Vagina (tissue), 2 donors: Measurements from ENCODE around the gene HOXC10. TPM values are rescaled to one million over a fixed set of nuclear protein-coding genes. Genes with fewer than 3 reads are reported as not detected.
A peak's percentile ranks its signal among the peaks of the same experiment; 100 is the strongest.

Source experiments
- DNase-seq, 2 donors: peaks; one replicate each; pipeline ENCODE4 v3.0.0-alpha.2; 2017; ENCODE audit errors: extremely low spot score in 2 of 2
- H3K27ac ChIP-seq: fragments of 200-600 bp; sonication (generic); one replicate; pipeline ENCODE4 v1.5.1; 2019
- H3K27me3 ChIP-seq: fragments of 200-600 bp; sonication (generic); one replicate; pipeline ENCODE4 v1.5.1; 2019
- H3K36me3 ChIP-seq, 2 donors: fragments of 200-600 bp; sonication (generic); one replicate each; pipeline ENCODE4 v1.5.1; 2017 to 2019
- H3K4me1 ChIP-seq: fragments of 200-600 bp; sonication (generic); one replicate; pipeline ENCODE4 v1.5.1; 2019
- H3K4me3 ChIP-seq, 2 donors: fragments of 200-600 bp; sonication (generic); 1 replicate in 1 of 2; 2 replicates in 1 of 2; pipeline ENCODE4 v1.5.1; 2016 to 2019
- H3K9me3 ChIP-seq: fragments of 200-600 bp; sonication (generic); one replicate; pipeline ENCODE4 v1.5.1; 2019
- POLR2A ChIP-seq, 2 donors: fragments of 450-650 bp; IDR thresholded peaks; one replicate each; pipeline ENCODE4 v1.6.1; 2017; ENCODE audit warnings: antibody characterized with exemption in 2 of 2, mild to moderate bottlenecking in 2 of 2, moderate library complexity in 2 of 2
- POLR2AphosphoS5 ChIP-seq, 2 donors: sonication (generic); formaldehyde crosslinking; IDR thresholded peaks; one replicate each; pipeline ENCODE4 v1.9.0; 2017; ENCODE audit warnings: antibody characterized with exemption in 2 of 2, mild to moderate bottlenecking in 2 of 2, low read depth in 1 of 2; ENCODE audit not compliant: insufficient read depth in 1 of 2
- intact Hi-C: fragments of 100-400 bp; cut with DNase I; formaldehyde crosslinking; loops from one replicate; pipeline ENCODE4 v1.15.1; 2023
- total RNA-seq: library from RNA; depleted of rRNA; stranded (reverse); fragments of >200 nt; gene quantifications from one replicate; pipeline ENCODE4 v1.2.3, GENCODE V29; 2016
- TF ChIP-seq, protein P1 (sequence below), 3 experiments: fragments of 450-650 bp in 2 of 3; fragments of 200-600 bp in 1 of 3; sonication (generic) in 1 of 3; IDR thresholded peaks; one replicate each; pipeline ENCODE4 v1.5.1; 2017 to 2019; ENCODE audit warnings: antibody characterized with exemption in 3 of 3, mild to moderate bottlenecking in 2 of 3, moderate library complexity in 2 of 3

The HOXC10 gene
- total RNA-seq, 1 donor from 2014 or later, result not detected

DNA sequence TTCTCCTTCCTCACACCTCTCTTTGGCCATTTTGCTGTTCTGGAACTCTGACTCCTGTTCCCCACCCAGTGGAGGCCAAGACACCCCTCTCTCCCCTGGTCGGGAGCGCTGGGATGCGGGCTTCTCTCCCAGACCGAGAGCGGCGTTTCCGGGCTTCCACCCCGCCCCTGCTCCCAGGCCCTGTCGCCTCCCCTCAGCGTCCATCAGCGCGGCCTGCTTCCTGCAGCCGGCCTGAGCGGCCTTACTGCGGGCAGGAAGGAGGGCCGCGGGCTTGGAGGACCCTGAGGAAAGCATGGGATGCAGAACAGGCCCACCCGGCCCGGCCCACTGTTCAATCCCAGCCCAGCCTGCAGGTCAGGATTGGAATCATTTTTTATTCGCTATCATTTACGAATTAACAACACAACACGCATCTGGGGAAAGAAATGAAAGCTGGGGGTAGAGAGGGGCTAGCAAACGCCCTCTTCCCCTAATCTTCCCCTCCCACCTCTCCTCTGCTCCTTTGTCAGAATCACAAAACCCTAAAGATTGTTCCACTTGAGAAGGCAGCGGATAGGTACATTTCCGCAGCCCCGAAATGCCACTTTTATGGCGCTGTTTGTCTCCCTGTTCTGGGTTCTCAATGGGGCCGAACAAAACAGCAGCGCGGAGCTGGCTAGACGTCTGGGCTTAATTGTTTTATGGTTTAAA is 20.0 kb downstream of the HOXC10 start:
- Histone ChIP-seq H3K36me3 (no peaks in the 10 kb centered on the region), H3K9me3 (no peaks in the 10 kb centered on the region), H3K27me3 (peaks cover 23% of the 10 kb centered on the region), H3K4me1 (peaks cover 24% of the 10 kb centered on the region), H3K4me3 (no peak overlapping the region), H3K27ac (no peak overlapping the region)
- intact Hi-C loops, result loop anchor here (5.0 kb wide), 1 partner anchor 202 kb away; no protein-coding TSS in a partner anchor
- TF ChIP-seq, protein P1, sequence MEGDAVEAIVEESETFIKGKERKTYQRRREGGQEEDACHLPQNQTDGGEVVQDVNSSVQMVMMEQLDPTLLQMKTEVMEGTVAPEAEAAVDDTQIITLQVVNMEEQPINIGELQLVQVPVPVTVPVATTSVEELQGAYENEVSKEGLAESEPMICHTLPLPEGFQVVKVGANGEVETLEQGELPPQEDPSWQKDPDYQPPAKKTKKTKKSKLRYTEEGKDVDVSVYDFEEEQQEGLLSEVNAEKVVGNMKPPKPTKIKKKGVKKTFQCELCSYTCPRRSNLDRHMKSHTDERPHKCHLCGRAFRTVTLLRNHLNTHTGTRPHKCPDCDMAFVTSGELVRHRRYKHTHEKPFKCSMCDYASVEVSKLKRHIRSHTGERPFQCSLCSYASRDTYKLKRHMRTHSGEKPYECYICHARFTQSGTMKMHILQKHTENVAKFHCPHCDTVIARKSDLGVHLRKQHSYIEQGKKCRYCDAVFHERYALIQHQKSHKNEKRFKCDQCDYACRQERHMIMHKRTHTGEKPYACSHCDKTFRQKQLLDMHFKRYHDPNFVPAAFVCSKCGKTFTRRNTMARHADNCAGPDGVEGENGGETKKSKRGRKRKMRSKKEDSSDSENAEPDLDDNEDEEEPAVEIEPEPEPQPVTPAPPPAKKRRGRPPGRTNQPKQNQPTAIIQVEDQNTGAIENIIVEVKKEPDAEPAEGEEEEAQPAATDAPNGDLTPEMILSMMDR (IDR thresholded peaks at IDR 0.05), result no peak
- TF ChIP-seq POLR2AphosphoS5 (IDR thresholded peaks at IDR 0.05; ENCODE audit: insufficient read depth in 1 of 2, low read depth in 1 of 2) (no peak), POLR2A (IDR thresholded peaks at IDR 0.05) (no peak)
- no peak for DNase-seq

DNA sequence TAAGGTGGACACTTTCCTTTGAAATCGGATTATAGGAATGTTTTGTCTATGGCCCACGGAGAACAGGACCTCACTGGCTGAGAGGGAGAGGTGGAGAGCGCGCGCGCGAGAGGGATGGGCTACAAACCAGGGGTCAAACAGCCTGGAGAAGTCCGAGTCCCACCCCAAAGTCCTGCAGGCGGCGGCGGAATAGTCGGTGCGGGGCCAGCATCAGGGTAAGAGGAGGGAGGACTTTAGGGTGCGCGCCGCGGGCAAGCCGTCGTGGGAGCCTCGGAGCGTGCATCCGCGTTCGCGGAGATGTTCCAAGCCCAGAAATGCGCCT is 20.5 kb downstream of the HOXC10 start:
- TF ChIP-seq POLR2A (IDR thresholded peaks at IDR 0.05), result no peak
- TF ChIP-seq POLR2AphosphoS5 (IDR thresholded peaks at IDR 0.05; ENCODE audit: insufficient read depth in 1 of 2, low read depth in 1 of 2), result no peak
- TF ChIP-seq, protein P1 (IDR thresholded peaks at IDR 0.05), result no peak
- Histone ChIP-seq H3K36me3 (no peaks in the 10 kb centered on the region), H3K9me3 (no peaks in the 10 kb centered on the region), H3K27me3 (peaks cover 23% of the 10 kb centered on the region), H3K4me1 (peaks cover 19% of the 10 kb centered on the region), H3K4me3 (no peak overlapping the region), H3K27ac (no peak overlapping the region)
- intact Hi-C loops, result loop anchor here (5.0 kb wide), 1 partner anchor 202 kb away; no protein-coding TSS in a partner anchor
- no peak for DNase-seq

DNA sequence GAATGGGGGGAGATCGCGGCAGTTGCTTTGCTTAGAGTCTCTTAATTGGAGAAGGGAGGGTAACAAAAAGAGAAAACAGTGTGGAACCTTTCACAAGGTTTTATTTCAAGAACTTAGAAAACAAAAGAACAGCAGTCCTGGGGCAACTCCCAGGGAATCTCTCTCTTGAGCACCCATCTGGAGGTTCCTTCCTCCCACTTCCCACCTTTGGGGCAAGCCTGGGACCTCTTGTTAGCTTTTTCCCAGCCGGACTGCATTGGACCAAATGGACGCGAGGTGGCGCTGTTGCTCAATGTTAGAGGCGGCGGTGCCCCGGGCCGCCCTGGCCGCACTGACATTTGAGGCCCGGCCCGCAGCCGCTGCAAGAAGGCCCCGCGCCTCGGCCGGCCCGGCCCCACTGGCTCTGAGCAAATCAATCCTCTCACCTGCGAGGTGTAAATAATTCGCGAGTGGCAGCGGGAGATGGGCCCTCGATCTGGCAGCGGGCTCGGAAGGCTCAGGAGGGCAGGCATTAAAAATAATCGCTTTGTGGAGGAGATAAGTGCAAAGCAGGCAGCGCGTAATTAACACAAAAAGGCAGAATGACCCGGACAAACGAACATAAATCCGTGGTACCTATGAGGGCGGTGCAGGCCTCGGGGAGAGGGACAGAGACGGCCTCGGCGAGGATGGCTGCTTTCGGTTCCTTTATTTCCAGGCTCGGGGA is 21.1 kb downstream of the HOXC10 start:
- TF ChIP-seq POLR2A (IDR thresholded peaks at IDR 0.05) (no peak), POLR2AphosphoS5 (IDR thresholded peaks at IDR 0.05; ENCODE audit: insufficient read depth in 1 of 2, low read depth in 1 of 2) (peak in 1 of 2 donors; percentile 42)
- TF ChIP-seq, protein P1 (IDR thresholded peaks at IDR 0.05), result peak; percentile 85 to 95 (median 95)
- H3K4me1 ChIP-seq, result peaks cover 16% of the 10 kb centered on the region
- intact Hi-C loops, result loop anchor here (2.0 to 5.0 kb wide), 2 partner anchors 185 to 201 kb away; no protein-coding TSS in a partner anchor
- H3K27ac ChIP-seq, result no peak overlapping the region
- DNase-seq, result no peak
- peak overlapping the region; percentile 27 to 37 for H3K4me3 ChIP-seq
- no peaks in the 10 kb centered on the region for H3K36me3 ChIP-seq
- H3K27me3 ChIP-seq, result peaks cover 19% of the 10 kb centered on the region
- no peaks in the 10 kb centered on the region for H3K9me3 ChIP-seq

DNA sequence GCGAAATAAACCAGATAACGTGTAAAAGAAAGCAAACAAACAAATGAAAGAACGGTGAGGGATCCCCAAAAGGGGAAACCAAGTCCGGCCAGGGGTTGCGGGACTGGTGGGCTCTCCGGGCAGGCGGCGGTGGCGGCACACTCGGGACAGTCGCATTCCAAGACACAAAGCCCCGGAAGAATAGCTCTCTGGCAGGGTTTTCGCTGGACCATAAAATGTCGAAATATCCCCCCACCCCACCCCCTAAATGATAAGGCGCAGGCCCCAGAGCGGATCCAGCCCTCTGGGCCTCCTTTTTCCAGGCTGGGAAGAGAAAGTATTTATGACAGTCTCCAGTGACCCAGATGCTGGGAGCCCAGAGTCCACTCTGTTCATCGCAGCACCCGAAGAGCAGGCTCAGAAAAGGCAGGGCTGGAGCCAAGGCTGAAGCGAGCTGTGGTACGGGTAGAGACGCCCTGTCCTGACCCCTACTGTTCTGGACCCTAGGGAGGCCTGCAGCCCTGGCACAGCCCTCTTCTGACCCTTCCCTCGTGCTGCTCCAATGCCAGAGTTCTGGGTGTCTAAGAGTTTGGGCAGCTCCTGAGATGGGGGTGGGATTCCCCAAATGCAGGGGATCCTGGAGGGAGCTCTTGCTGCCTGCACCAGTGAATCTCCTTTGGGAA is 21.7 kb downstream of the HOXC10 start:
- DNase-seq, result no peak
- H3K4me3 ChIP-seq, result peak overlapping the region; percentile 27 to 37
- intact Hi-C loops, result loop anchor here (2.0 to 5.0 kb wide), 2 partner anchors 184 to 201 kb away; no protein-coding TSS in a partner anchor
- peaks cover 19% of the 10 kb centered on the region for H3K27me3 ChIP-seq
- TF ChIP-seq, protein P1 (IDR thresholded peaks at IDR 0.05), result no peak
- TF ChIP-seq POLR2A (IDR thresholded peaks at IDR 0.05) (no peak), POLR2AphosphoS5 (IDR thresholded peaks at IDR 0.05; ENCODE audit: insufficient read depth in 1 of 2, low read depth in 1 of 2) (no peak)
- no peaks in the 10 kb centered on the region for H3K36me3 ChIP-seq
- no peak overlapping the region for H3K27ac ChIP-seq
- peaks cover 16% of the 10 kb centered on the region for H3K4me1 ChIP-seq
- no peaks in the 10 kb centered on the region for H3K9me3 ChIP-seq
